H1 (cell line): ENCODE measurements around the gene PGAM1. TPM values are rescaled to one million over a fixed set of nuclear protein-coding genes. Genes with fewer than 3 reads are reported as not detected.

ENCODE experiments used
- BCL11A ChIP-seq, 2 experiments: IDR thresholded peaks; one replicate each; pipeline ENCODE4 v1.6.1; 2011; ENCODE audit warnings: low read depth in 2 of 2, low read length in 2 of 2, mild to moderate bottlenecking in 2 of 2
- CBX5 ChIP-seq: fragments of 300-800, 300-1000 bp; sonication (generic); IDR thresholded peaks from 2 replicates; pipeline ENCODE4 v1.7.1; 2016; ENCODE audit warnings: antibody characterized with exemption, low read length, low read depth
- CHD1 ChIP-seq: IDR thresholded peaks from 2 replicates; pipeline ENCODE4 v1.6.1; 2012; ENCODE audit warnings: low read depth, low read length, improper control_type of control experiment
- CREB1 ChIP-seq: IDR thresholded peaks from 2 replicates; pipeline ENCODE4 v1.6.1; 2012; ENCODE audit warnings: inconsistent platforms
- GABPA ChIP-seq: IDR thresholded peaks from 2 replicates; pipeline ENCODE4 v1.6.1; 2011; ENCODE audit warnings: mild to moderate bottlenecking, low read length, moderate library complexity, borderline replicate concordance; ENCODE audit not compliant: insufficient read depth
- HDAC6 ChIP-seq: IDR thresholded peaks from one replicate; pipeline ENCODE4 v1.7.1; 2012; ENCODE audit warnings: low read depth, mild to moderate bottlenecking, inconsistent platforms, low read length, moderate library complexity
- JUN ChIP-seq: IDR thresholded peaks from 2 replicates; pipeline ENCODE4 v1.6.1; 2011; ENCODE audit warnings: low read depth, mild to moderate bottlenecking, improper control_type of control experiment, low read length
- PHF8 ChIP-seq: fragments of 200-600 bp; sonication (generic); conservative IDR thresholded peaks from 2 replicates; pipeline ENCODE4 v1.7.1; 2012; ENCODE audit warnings: low read depth, mild to moderate bottlenecking, inconsistent platforms, low read length, moderate library complexity
- RAD21 ChIP-seq, 2 experiments: IDR thresholded peaks in 1 of 2; conservative IDR thresholded peaks in 1 of 2; 2 replicates each; pipeline ENCODE4 v1.6.1; 2011; ENCODE audit warnings: low read depth in 2 of 2, low read length in 2 of 2, improper control_type of control experiment in 1 of 2, inconsistent platforms in 1 of 2, mild to moderate bottlenecking in 1 of 2, moderate library complexity in 1 of 2
- SAP30 ChIP-seq: fragments of 300-600 bp; sonication (generic); IDR thresholded peaks from 2 replicates; pipeline ENCODE4 v1.7.1; 2012; ENCODE audit warnings: low read length, moderate library complexity, mild to moderate bottlenecking, inconsistent platforms; ENCODE audit not compliant: insufficient read depth, insufficient replicate concordance
- SP1 ChIP-seq: IDR thresholded peaks from 2 replicates; pipeline ENCODE4 v1.6.1; 2011; ENCODE audit warnings: low read depth, low read length
- polyA plus RNA-seq, 7 experiments: library from polyadenylated mRNA; depleted of rRNA in 3 of 7; stranded (reverse) in 5 of 7; unstranded in 2 of 7; fragments of >200 nt in 5 of 7; fragments of 200-250 nt in 2 of 7; gene quantifications; 1 replicate in 5 of 7; 2 replicates in 1 of 7; 4 replicates in 1 of 7; pipeline versions ENCODE4 v1.2.1 to v1.2.3, GENCODE V29; 2011 to 2013; ENCODE audit warnings: missing spikeins in 2 of 7, mixed read lengths in 2 of 7
- total RNA-seq: library from RNA; stranded (reverse); fragmentation: NEBNext Ultra II Directional; extraction: Animal tissue kit (Norgen Biotek cat#: 25700); gene quantifications from 2 replicates; pipeline ENCODE4 v1.2.1, GENCODE V29; 2021
- TF ChIP-seq, protein P1 (sequence below): fragments of 300-600 bp; sonication (generic); IDR thresholded peaks from 2 replicates; pipeline ENCODE4 v1.7.1; 2012; ENCODE audit warnings: low read length, moderate library complexity, mild to moderate bottlenecking, inconsistent platforms; ENCODE audit not compliant: insufficient replicate concordance

PGAM1 gene
- total and polyA plus RNA-seq, 2 of the 8 experiments (the other 6 are each of a cell fraction or from before 2014, with no cell fraction given), result 791 to 799 TPM

DNA sequence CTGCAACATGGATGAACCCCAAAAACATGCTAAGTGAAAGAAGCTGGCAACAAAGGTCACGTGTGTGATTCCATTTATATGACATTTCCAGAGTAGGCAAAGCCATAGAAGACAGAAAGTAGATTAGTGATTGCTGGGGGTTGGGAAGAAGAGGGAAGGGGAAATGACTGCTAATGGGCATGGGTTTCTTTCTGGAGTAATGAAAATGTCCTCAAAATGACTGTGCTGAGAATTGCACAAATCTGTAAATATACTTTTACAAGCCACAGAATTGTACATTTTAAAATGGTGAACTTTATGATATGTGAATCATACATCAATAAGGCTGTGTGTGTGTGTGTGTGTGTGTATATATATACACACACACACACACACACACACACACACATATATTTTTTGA, 56.4 kb downstream of the PGAM1 start (continued):
- TF ChIP-seq, protein P1, sequence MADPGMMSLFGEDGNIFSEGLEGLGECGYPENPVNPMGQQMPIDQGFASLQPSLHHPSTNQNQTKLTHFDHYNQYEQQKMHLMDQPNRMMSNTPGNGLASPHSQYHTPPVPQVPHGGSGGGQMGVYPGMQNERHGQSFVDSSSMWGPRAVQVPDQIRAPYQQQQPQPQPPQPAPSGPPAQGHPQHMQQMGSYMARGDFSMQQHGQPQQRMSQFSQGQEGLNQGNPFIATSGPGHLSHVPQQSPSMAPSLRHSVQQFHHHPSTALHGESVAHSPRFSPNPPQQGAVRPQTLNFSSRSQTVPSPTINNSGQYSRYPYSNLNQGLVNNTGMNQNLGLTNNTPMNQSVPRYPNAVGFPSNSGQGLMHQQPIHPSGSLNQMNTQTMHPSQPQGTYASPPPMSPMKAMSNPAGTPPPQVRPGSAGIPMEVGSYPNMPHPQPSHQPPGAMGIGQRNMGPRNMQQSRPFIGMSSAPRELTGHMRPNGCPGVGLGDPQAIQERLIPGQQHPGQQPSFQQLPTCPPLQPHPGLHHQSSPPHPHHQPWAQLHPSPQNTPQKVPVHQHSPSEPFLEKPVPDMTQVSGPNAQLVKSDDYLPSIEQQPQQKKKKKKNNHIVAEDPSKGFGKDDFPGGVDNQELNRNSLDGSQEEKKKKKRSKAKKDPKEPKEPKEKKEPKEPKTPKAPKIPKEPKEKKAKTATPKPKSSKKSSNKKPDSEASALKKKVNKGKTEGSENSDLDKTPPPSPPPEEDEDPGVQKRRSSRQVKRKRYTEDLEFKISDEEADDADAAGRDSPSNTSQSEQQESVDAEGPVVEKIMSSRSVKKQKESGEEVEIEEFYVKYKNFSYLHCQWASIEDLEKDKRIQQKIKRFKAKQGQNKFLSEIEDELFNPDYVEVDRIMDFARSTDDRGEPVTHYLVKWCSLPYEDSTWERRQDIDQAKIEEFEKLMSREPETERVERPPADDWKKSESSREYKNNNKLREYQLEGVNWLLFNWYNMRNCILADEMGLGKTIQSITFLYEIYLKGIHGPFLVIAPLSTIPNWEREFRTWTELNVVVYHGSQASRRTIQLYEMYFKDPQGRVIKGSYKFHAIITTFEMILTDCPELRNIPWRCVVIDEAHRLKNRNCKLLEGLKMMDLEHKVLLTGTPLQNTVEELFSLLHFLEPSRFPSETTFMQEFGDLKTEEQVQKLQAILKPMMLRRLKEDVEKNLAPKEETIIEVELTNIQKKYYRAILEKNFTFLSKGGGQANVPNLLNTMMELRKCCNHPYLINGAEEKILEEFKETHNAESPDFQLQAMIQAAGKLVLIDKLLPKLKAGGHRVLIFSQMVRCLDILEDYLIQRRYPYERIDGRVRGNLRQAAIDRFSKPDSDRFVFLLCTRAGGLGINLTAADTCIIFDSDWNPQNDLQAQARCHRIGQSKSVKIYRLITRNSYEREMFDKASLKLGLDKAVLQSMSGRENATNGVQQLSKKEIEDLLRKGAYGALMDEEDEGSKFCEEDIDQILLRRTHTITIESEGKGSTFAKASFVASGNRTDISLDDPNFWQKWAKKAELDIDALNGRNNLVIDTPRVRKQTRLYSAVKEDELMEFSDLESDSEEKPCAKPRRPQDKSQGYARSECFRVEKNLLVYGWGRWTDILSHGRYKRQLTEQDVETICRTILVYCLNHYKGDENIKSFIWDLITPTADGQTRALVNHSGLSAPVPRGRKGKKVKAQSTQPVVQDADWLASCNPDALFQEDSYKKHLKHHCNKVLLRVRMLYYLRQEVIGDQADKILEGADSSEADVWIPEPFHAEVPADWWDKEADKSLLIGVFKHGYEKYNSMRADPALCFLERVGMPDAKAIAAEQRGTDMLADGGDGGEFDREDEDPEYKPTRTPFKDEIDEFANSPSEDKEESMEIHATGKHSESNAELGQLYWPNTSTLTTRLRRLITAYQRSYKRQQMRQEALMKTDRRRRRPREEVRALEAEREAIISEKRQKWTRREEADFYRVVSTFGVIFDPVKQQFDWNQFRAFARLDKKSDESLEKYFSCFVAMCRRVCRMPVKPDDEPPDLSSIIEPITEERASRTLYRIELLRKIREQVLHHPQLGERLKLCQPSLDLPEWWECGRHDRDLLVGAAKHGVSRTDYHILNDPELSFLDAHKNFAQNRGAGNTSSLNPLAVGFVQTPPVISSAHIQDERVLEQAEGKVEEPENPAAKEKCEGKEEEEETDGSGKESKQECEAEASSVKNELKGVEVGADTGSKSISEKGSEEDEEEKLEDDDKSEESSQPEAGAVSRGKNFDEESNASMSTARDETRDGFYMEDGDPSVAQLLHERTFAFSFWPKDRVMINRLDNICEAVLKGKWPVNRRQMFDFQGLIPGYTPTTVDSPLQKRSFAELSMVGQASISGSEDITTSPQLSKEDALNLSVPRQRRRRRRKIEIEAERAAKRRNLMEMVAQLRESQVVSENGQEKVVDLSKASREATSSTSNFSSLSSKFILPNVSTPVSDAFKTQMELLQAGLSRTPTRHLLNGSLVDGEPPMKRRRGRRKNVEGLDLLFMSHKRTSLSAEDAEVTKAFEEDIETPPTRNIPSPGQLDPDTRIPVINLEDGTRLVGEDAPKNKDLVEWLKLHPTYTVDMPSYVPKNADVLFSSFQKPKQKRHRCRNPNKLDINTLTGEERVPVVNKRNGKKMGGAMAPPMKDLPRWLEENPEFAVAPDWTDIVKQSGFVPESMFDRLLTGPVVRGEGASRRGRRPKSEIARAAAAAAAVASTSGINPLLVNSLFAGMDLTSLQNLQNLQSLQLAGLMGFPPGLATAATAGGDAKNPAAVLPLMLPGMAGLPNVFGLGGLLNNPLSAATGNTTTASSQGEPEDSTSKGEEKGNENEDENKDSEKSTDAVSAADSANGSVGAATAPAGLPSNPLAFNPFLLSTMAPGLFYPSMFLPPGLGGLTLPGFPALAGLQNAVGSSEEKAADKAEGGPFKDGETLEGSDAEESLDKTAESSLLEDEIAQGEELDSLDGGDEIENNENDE, result no peak
- TF ChIP-seq RAD21 (IDR thresholded peaks at IDR 0.05 in 1 of 2, conservative IDR thresholded peaks at IDR 0.05 in 1 of 2; ENCODE audit: low read depth in 2 of 2, low read length in 2 of 2), result no peak
- TF ChIP-seq GABPA, result no peak
- no peak for TF ChIP-seq CREB1
- TF ChIP-seq HDAC6, result no peak
- no peak for TF ChIP-seq JUN
- TF ChIP-seq CHD1, result no peak
- no peak for TF ChIP-seq SP1
- no peak for TF ChIP-seq SAP30
- TF ChIP-seq PHF8, result no peak
- no peak for TF ChIP-seq CBX5
- TF ChIP-seq BCL11A (IDR thresholded peaks at IDR 0.05; ENCODE audit: low read depth in 2 of 2, low read length in 2 of 2), result no peak
